GM10847 (cell line): ENCODE measurements around the gene LDLRAP1.

ENCODE experiments used
- POLR2A ChIP-seq: IDR thresholded peaks from 2 replicates; pipeline ENCODE4 v1.6.1; 2011; ENCODE audit not compliant: insufficient read length; ENCODE audit errors: extremely low read depth

The LDLRAP1 gene

DNA sequence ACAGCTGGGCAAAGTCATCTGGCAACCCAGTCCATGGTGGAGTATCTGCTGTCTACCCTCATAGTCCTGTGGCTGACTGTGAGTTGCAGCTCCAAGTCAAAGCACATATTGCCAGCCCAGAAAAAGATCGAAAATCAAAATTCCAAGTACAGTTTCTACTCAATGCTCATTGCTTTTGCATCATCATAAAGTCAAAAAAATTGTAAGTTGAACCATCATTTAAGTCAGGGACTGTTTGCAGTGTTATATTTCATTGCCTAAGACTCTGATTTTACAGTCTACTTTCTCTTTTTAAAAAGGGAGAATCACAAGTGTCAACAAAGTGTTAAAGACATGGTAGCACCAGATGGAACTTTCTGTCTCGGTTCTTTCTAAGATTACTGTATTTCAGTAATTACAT is 50.5 kb downstream of the LDLRAP1 start:
- TF ChIP-seq POLR2A = no peak

DNA sequence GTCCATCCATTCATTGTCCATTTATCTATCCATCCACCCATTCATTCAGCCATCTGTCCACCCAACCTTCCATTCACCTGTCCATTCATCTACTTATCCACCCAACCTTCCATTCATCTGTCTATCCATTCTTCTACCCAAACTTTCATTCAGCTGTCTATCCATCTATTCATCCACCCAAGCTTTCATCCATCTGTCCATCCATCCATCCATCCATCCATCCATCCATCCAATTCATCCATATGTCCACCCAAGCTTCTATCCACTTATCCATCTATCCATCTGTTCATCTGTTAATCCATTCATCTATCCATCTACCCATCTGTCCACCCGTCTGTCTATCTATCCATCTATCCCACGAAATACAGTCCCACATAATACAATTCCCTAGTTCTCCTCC is 51.6 kb downstream of the LDLRAP1 start:
- no peak for TF ChIP-seq POLR2A

DNA sequence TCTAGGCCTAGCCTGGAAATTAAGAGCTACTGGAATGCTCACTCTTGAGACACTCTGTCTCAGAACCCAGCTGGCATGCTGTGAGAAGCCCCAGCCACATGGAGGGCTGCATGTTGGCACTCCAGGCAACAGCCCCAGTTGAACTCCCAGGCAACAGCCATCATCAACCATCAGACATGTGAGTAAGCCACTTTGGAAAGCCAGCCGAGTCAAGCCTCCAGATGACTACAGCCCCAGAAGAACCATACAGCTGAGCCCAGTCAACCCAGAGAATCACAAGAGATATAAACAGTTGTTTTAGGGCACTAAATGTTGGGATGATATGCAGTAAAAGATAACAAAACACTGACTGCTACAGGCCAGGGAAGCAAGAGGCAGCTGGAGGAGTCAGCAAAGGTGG is 55.5 kb downstream of the LDLRAP1 start:
- TF ChIP-seq POLR2A = no peak

DNA sequence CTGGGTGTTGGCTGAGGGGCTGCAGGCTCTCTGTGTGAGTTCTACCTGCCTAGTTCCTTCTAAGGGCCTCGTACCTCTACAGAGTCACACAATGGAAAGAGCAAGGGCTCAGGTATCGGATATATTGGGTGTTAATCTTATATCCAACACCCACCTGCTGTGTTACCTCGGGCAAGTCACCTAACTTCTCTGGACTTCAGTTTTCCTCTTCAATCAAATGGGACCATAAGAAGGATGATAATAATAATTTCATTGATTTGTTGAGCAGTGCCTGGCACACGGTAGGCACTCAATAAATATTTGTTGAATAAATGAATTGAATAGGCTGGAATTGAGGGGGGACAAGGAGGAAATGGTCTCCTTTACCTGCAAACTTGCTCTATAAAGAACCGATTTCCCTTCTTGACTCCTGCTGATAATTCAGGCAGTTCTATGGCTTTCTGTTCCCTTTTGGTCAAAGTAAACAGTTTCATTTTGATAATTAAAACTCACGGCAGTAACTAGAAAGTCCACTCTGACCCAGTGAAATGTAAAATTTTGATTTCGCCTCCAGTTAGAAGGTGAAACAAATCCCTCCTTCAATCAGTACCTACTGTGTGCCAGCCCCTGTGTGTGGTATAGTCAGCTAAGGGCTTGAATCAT is 56.7 kb downstream of the LDLRAP1 start:
- TF ChIP-seq POLR2A = no peak

DNA sequence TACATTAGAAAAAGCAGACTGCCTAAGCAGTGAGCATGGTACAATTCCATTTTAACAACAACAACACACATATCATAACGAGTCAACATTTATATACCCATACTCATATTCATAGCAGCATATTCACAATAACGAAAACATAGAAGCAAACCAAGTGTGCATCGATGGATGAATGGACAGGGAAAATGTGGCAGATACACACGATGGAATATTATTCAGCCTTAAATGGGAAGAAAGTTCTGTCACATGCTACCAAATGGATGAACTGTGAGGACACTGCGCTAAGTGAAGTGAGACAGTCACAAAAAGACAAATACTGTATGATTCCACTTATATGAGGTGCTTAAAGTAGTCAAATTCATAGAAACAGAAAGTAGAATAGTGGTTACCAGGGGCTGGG is 63.7 kb downstream of the LDLRAP1 start:
- TF ChIP-seq POLR2A = no peak

DNA sequence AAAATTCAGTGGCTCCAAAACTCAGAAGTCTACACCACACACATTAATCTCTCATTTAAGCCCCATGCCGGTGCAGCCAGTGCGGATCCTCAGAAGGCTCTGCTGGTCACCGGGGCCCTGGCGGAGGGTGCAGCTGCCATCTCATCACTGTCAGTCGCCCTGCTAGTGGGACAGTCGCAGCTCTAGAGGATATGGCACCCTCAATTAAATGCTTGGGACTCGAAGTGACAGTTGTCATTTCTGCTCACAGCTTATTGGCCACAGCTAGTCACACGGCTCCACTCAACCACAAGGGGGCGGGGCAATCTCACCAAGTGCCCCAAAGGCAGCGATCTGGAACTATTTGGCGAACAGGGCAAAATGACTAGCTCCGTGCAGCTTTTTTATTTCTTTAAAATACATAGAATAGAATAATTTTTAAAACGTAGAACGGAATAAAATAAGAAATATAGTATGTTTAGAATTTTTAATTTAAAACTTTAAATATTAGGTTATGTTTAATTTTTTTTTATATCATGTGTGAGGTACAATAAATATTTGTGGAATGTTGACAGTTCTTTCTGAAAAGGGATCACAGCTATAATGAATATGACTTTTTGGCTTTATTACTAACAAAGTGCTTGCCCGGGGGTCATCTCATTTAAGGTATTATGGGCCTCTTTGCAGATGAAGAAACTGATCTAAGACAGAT is 65.2 kb downstream of the LDLRAP1 start:
- TF ChIP-seq POLR2A = no peak

DNA sequence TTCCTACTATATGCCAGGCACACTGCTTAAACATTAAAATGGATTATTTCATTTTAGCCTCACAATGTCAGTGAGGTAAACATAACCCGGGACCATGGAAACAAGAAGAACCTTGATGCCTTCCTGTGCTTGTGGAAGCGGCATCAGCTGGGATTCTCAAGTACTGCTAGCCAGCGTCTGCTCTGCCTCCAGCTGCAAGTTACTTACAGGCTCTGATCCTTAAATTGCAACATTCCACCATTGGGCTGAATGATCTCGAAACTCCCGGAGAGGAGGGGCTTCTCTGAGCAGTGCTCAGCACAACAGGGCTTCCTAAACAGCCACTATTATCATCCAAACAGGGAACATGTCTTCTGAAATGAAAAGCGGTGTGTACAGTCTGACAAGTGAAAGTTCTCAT is 66.5 kb downstream of the LDLRAP1 start:
- no peak for TF ChIP-seq POLR2A

DNA sequence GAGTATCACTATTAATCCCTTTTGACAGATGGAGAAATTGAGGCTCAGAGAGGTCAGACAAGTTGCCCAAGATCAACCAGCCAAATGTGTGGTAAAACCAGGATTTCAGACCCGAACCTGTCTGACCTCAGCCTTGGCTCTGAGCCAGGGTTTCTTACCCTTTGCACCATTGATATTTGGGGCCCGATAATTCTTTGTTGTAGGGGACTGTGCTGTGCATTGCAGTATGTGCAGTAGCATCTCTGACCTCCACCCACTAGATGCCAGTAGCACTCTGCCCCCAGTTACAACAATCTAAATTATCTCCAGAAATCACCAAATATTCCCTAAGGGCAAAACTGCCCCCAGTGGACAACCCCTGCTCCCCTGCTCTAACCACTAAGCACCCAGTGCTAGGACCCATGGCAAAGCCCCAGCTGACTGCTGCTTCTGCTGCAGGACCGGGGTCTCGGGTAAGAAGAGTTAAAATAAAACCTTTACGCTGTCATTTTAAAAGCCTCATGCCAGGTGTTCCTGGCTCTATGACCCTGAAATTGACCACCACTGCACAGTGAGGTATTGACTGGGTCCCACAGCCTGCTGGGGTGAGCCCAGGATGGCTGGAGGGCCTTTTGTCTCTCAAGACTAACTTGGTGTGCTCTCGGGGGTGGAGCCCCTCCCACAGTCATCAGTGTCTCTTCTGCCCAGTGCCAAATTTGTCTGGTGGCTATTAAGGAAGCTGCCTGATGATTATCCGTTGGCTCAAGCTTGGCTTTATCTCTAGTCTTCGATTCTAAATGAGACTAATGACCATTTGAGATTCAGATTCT is 67.6 kb downstream of the LDLRAP1 start:
- TF ChIP-seq POLR2A = no peak

DNA sequence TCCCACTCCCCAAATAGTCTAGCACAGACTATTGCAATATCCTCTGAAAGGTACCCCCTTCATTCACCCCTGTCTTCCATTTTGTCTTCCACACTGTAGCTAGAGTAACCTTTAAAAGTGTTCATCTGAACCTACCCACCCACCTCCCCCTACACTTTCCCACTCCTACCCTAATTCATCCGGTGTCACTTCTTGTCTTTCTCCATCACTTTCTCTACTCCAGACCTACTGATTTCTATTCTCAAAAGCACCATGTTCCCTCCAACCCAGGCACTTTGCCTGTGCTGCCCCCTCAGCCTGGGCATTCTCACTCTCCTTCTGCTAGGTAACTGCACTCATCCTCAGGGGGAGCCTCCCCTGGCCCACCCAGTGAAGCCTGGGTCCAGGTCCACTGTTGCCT is 68.4 kb downstream of the LDLRAP1 start:
- no peak for TF ChIP-seq POLR2A

DNA sequence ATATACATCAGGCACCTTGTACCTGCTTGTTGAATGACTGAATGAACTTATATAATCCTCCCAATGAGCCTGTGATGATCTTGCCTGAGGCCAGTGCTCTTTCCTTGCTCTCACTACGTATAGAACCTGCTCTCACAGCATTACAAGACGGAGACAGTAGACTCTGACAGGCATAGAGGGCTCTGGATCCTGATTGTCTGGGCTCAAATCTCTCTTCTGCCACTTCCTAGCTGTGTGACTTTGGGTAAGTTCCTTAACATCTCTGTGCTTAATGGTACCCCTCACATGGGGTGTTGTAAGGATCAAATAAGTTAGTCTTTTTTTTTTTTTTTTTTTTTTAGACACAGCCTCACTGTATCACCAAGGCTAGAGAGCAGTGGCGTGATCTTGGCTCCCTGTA is 69.0 kb downstream of the LDLRAP1 start:
- TF ChIP-seq POLR2A = no peak

DNA sequence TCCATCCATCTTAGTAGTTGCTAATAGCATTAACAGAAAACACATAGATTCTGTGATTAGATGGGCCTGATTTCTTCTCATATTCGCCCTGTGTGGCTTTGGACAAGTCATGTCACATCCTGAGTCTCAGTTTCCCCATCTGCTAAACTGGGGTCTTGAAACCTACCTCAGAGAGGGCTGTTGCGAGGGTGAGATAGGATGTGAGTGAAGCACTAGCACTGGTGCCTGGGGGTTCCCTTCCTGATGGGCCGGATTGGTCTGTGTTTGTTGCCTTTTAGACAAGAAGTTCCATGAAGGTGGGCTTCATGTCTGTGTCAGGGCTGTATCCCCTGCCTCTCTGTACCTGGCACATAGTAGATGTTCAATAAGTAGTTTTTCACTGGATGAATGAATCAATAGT is 69.7 kb downstream of the LDLRAP1 start:
- TF ChIP-seq POLR2A = no peak

DNA sequence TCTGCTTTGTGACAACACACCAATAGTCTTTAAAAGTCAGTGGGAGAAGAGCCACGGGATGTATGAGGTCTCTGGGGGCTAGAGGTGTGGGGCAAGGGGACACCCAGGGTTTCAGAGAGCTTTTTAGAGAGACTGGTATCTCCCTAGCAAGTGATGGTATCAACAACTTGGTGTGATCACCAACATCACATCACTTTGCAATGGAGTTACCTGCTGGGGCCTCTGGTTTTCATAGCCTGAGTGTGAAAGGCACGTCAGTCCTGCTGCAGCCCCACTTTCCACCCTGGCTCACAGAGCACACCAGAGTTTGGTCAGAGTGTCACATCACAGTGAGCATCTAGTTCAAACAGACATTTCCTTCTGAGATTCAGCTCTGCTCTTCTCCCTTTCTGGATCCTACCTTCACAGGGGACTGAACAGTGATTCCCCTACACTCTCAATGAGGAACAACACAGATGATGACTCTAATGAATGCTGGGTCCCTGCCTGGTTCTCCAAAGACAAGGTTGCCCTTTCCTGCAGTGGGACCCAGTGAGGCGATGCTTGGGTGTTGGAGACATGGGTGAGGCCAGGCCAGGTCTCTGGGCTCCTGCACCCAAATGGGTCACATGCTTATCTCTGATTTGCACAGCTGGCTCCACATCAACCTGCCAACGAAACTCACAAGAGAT is 71.2 kb downstream of the LDLRAP1 start:
- TF ChIP-seq POLR2A = no peak

DNA sequence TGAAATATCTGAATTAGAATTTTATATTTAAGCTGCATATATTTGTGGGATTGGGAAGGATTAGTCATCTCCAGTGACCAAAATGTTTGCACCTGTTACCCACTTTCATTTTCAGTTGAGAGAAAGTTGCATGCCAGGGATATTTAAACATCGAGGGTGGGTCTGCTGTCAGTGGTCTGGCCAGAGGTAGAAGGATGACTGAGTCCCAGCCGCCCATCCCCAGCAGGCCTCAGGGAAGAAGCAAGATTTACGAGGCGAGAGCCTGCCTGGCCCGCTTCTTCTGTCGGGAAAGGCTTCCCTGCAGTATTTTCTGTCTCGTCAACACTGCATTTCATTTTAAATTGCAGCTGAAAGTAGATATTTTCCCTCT is 71.8 kb downstream of the LDLRAP1 start:
- no peak for TF ChIP-seq POLR2A

DNA sequence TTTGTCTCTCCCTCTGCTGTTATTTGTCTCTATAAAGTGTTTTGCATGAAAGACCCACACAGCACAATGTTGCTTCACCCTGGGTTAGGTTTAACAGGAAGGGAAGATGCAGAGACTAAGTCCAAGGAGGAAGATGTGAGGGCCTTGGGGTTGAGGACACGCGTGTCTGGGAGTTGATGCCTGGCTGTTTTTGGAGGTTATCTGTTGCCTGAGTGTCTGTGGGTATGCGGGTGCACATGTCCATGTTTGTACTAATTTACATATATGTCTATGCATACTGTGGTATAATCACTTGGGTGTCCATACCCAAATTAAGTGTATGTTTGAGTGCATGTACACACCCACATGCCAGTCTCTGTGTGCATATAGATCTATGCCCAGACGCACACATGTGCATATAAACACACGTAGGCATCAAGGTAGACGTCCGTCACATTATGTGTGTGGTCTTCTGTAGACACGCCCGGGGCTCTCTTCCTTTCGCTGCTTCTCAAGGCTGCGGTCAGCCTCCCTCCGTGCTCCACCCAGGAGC is 72.2 kb downstream of the LDLRAP1 start:
- TF ChIP-seq POLR2A = no peak
